ENCODE data around the gene ZCWPW1. TPM values are rescaled to one million over a fixed set of nuclear protein-coding genes. Genes with fewer than 3 reads are reported as not detected.

Gene ZCWPW1
- total and polyA plus RNA-seq, 2 of the 13 experiments (the other 11 are each of a cell fraction or from before 2014, with no cell fraction given) = 2.4 to 2.5 TPM

GRCh38 chr7:100400656-100401055 is 27.8 kb downstream of the ZCWPW1 start (continued):
- TF ChIP-seq, protein P1, sequence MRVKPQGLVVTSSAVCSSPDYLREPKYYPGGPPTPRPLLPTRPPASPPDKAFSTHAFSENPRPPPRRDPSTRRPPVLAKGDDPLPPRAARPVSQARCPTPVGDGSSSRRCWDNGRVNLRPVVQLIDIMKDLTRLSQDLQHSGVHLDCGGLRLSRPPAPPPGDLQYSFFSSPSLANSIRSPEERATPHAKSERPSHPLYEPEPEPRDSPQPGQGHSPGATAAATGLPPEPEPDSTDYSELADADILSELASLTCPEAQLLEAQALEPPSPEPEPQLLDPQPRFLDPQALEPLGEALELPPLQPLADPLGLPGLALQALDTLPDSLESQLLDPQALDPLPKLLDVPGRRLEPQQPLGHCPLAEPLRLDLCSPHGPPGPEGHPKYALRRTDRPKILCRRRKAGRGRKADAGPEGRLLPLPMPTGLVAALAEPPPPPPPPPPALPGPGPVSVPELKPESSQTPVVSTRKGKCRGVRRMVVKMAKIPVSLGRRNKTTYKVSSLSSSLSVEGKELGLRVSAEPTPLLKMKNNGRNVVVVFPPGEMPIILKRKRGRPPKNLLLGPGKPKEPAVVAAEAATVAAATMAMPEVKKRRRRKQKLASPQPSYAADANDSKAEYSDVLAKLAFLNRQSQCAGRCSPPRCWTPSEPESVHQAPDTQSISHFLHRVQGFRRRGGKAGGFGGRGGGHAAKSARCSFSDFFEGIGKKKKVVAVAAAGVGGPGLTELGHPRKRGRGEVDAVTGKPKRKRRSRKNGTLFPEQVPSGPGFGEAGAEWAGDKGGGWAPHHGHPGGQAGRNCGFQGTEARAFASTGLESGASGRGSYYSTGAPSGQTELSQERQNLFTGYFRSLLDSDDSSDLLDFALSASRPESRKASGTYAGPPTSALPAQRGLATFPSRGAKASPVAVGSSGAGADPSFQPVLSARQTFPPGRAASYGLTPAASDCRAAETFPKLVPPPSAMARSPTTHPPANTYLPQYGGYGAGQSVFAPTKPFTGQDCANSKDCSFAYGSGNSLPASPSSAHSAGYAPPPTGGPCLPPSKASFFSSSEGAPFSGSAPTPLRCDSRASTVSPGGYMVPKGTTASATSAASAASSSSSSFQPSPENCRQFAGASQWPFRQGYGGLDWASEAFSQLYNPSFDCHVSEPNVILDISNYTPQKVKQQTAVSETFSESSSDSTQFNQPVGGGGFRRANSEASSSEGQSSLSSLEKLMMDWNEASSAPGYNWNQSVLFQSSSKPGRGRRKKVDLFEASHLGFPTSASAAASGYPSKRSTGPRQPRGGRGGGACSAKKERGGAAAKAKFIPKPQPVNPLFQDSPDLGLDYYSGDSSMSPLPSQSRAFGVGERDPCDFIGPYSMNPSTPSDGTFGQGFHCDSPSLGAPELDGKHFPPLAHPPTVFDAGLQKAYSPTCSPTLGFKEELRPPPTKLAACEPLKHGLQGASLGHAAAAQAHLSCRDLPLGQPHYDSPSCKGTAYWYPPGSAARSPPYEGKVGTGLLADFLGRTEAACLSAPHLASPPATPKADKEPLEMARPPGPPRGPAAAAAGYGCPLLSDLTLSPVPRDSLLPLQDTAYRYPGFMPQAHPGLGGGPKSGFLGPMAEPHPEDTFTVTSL (CRISPR knock-in tag; IDR thresholded peaks at IDR 0.05; ENCODE audit: borderline replicate concordance) = no peak
- no peak for TF ChIP-seq TAF1 (CRISPR knock-in tag; IDR thresholded peaks at IDR 0.05)
- TF ChIP-seq MAFG (CRISPR knock-in tag; IDR thresholded peaks at IDR 0.05) = no peak
- peak; percentile 36; the same call in 1 of the 2 replicates for TF ChIP-seq RAD21 (CRISPR knock-in tag; IDR thresholded peaks at IDR 0.05)
- no peak for TF ChIP-seq ZBTB1 (CRISPR knock-in tag; IDR thresholded peaks at IDR 0.05; ENCODE audit: borderline replicate concordance)
- no peak for TF ChIP-seq TMF1 (CRISPR knock-in tag; IDR thresholded peaks at IDR 0.05; ENCODE audit: low read depth)
- peak; percentile 78 for TF ChIP-seq STAG1 (CRISPR knock-in tag; IDR thresholded peaks at IDR 0.05)
- TF ChIP-seq THYN1 (CRISPR knock-in tag; IDR thresholded peaks at IDR 0.05; ENCODE audit: borderline replicate concordance, low read depth) = no peak
- TF ChIP-seq ZBTB20 (CRISPR knock-in tag; IDR thresholded peaks at IDR 0.05; ENCODE audit: borderline replicate concordance, low read depth) = no peak

Data from HepG2 (cell line).